ENCODE measurements around the gene CABP1.

Gene CABP1

GRCh38 chr12:120711411-120711810 is 71.0 kb downstream of the CABP1 start:
- H3K27ac ChIP-seq = peak overlapping the region; percentile 89
- no peak for TF ChIP-seq ZFX (IDR thresholded peaks at IDR 0.05)
- TF ChIP-seq, protein P1, sequence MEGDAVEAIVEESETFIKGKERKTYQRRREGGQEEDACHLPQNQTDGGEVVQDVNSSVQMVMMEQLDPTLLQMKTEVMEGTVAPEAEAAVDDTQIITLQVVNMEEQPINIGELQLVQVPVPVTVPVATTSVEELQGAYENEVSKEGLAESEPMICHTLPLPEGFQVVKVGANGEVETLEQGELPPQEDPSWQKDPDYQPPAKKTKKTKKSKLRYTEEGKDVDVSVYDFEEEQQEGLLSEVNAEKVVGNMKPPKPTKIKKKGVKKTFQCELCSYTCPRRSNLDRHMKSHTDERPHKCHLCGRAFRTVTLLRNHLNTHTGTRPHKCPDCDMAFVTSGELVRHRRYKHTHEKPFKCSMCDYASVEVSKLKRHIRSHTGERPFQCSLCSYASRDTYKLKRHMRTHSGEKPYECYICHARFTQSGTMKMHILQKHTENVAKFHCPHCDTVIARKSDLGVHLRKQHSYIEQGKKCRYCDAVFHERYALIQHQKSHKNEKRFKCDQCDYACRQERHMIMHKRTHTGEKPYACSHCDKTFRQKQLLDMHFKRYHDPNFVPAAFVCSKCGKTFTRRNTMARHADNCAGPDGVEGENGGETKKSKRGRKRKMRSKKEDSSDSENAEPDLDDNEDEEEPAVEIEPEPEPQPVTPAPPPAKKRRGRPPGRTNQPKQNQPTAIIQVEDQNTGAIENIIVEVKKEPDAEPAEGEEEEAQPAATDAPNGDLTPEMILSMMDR (conservative IDR thresholded peaks at IDR 0.05) = no peak

DNA sequence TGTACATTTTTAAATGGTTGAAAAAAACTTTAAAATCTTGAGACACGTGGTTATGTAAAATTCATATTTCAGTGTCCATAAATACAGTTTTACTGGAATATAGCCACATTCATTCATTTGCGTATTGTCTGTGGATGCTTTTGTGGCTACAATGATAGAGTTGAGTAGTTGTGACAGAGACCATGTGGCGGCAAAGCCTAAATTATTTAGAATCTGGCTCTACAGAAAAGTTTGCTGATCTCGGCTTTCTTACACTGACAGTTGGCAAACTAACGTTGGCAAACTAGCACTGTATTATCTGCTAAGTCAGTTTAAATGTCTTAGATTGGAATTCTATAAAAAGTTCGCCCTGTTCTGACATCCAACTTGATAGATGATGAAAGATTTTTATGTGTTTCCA is 72.2 kb downstream of the CABP1 start:
- no peak for TF ChIP-seq ZFX (IDR thresholded peaks at IDR 0.05)
- TF ChIP-seq, protein P1 (conservative IDR thresholded peaks at IDR 0.05) = no peak
- no peak overlapping the region for H3K27ac ChIP-seq

DNA sequence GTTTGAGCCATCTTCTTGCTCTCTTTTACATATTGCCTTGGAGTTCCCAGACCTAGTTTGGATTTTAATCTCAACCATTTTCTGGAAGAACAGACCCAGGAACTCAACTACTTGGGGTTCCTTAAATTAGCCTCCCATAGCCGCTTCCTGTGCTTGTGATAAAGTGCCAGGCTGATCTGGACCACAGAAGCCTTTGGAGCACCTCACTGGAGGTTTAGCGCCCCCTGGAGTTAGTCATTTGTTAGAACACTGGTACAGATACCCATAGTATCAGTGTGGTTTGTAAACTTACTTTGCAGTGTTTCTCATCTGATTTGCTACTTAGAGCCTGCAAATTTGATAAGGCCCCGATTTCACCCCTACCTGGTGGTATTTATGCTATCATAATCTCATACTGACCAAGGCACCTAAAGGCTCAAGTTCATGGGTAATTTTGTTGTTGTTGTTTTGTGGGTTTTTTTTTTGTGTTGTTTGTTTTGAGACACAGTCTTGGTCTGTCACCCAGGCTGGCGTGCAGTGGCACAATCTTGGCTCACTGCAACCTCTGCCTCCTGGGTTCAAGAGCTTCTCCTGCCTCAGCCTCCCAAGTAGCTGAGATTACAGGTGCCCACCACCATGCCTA is 73.5 kb downstream of the CABP1 start:
- no peak overlapping the region for H3K27ac ChIP-seq
- no peak for TF ChIP-seq ZFX (IDR thresholded peaks at IDR 0.05)
- TF ChIP-seq, protein P1 (conservative IDR thresholded peaks at IDR 0.05) = peak; percentile 88

All from C4-2B (cell line).